HG03039 (cell line): ENCODE measurements around the gene SLC35E4.
A peak's percentile ranks its signal among the peaks of the same experiment; 100 is the strongest.
"Not testable (repeated sequence)": the region's sequence is repeated elsewhere in the genome, so short reads cannot be mapped to it uniquely, and the experiment has no call there.

Experiments used
- ATAC-seq: cut with Tn5 transposase; IDR thresholded peaks from one replicate; pipeline ENCODE4 v1.9.1; 2021; ENCODE audit warnings: mild to moderate bottlenecking, moderate library complexity; ENCODE audit not compliant: unreplicated experiment

Gene SLC35E4

DNA sequence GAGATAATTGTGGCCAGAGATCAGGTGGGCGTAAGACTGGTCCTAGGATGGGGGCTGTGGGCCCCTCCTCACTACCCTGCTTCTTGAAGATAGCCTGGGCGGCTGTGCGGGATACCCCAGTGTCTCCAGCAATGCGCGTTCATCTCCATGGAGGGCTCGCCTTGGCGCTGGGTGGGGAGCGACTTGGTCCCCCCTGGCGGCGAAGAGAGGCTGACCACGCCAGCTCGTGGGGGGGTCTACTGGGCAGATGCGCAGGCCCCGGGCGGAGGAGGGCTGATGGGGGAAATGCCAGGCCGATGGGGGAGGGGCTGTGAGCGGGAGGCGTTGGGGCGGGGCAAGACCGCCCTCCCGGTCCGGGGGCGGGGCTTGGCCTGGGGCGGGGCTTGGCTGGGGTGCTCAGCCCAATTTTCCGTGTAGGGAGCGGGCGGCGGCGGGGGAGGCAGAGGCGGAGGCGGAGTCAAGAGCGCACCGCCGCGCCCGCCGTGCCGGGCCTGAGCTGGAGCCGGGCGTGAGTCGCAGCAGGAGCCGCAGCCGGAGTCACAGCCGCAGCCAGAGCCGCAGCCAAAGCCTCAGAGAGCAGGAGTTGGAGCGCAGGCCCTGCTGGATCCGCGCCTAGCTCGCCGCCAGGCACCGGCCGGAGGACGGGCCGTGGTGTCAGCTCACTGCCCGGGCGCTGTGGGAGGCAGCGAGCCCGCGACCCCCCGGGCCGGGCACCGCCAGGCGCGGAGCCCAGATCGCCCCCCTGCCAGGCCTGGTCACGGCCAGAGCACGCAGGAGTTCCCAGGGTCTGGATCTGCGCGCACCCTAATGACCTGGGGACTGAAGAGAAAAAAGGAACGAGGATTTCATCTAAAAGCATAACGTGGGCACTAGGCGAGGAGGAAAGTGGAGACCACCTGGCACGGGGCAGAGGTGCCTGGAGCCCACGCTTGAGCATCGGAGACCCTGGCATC lies at the start of gene SLC35E4:
Gene SLC35E4 (plus strand): TSS at position 509 of the 953 bp plus-strand sequence. CDS start 670 bp downstream, outside the sequence.
- peak; percentile 73 for ATAC-seq

GRCh38 chr22:30586414-30586813 lies 49.2 kb upstream of the SLC35E4 start:
- ATAC-seq: no peak

DNA sequence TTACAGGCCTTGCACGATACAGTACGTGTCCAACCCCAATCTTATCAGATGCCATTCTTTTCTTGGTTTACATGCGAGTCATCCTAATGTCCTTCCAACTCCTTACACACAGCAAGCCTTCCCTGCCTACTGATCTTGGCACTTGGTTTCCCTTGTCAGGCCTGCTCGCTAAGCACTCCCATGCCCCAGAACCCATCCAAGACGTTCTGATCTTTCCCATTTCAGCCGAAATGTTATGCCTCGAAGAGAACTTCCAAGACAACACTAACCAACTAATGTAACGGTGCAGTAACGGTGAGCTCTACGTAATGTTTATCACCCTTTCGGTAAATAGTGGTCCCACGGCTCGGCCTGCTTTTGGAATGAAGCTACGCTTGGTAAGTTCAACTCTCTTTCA lies 44.4 kb upstream of the SLC35E4 start:
- ATAC-seq: no peak

DNA sequence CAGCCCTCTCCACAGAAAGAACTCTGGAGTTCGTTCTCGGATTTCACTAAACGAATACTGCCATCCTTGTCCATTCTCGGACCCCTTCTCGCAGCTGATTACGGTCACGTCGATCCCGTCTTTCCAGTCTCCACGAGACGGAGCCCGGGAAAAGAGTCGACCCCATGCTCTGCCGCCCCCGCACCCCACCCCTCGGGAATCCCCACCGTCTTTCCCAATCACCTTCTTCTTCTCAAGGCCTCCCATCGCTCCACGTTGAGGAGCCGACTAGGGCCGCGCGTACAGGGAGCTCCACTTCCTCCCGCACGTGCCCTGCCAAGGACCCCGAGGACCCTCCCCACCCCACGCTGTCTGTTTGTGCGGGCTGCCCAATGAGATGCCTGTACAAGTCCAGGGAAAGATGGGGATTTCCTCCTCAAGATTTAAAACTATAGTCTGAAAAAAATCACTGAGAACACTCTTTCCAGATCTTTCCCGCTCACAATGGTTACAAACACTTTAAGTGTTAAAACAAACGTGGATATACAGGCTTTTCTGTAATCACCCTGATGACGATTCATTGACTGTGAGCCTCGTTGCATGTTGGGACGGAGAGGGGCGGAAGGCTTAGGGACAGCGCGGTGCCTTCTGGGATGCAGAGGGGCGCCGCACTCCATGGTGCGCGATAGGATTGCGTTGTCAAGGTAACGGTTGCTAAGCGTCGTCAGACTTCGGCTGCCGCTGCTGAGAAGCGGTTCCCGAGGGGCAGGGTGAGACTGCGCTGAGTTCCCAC lies 43.8 kb upstream of the SLC35E4 start, which contains the start of gene PES1:
Gene PES1 (minus strand): TSS at position 323 of the 772 bp plus-strand sequence. CDS start 77 bp downstream, at position 246.
- peak; percentile 89 for ATAC-seq

GRCh38 chr22:30592360-30592713 lies 43.2 kb upstream of the SLC35E4 start:
- not testable (repeated sequence) for ATAC-seq

- no peak for ATAC-seq
These were observed 39.4 kb upstream of the SLC35E4 start for GRCh38 chr22:30596199-30596598.

DNA sequence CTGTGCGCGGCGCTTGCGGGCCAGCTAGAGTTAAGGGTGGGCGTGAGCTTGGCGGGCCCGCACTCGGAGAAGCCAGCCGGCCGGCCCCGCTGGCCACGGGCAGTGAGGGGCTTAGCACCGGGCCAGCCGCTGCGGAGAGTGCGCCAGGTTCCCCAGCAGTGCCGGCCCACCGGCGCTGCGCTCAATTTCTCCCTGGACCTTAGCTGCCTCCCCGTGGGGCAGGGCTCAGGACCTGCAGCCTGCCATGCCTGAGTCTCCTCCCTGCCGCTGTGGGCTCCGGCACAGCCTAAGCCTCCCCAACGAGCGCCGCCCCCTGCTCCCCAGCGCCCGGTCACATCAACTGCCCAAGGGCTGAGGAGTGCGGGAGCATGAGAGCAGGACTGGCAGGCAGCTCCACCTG lies 38.7 kb upstream of the SLC35E4 start:
- ATAC-seq: no peak

- ATAC-seq: no peak
These were observed 36.6 kb upstream of the SLC35E4 start for GRCh38 chr22:30598986-30599385.

- ATAC-seq: no peak
These were observed 34.7 kb upstream of the SLC35E4 start for GRCh38 chr22:30600921-30601320.

DNA sequence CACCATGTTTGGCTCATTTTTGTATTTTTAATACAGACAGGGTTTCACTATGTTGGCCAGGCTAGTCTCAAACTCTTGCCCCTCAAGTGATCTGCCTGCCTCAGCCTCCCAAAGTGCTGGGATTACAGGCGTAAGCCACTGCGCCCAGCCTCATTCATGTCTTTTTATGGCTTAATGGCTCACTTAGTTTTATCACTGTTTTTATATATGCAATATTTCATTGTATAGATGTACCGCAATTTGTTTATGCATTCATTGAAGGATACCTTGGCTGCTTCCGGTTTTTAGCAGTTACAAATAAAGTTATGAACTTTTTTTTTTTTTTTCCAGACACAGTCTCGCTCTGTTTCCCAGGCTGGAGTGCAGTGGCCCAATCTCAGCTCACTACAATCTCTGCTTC lies 34.1 kb upstream of the SLC35E4 start:
- no peak for ATAC-seq

GRCh38 chr22:30602049-30602448 lies 33.5 kb upstream of the SLC35E4 start:
- ATAC-seq: no peak

GRCh38 chr22:30603801-30604200 lies 31.8 kb upstream of the SLC35E4 start:
- ATAC-seq: no peak

DNA sequence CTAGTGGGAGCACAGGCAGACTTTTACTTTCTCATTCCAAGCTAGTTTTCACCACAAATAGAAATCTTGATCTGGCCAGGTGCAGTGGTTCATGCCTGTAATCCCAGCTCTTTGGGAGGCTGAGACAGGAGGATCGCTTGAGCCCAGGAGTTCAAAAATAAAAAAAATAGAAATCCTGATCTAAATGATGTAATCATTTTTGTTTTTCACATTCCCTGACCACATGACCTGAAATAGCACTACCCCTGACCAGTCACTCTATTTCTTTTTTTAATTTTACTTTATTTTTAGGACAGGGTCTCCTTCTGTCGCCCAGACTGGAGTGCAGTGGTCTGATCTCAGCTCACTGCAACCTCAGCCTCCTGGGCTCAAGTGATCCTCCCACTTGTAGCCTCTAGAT lies 30.9 kb upstream of the SLC35E4 start:
- ATAC-seq: no peak

DNA sequence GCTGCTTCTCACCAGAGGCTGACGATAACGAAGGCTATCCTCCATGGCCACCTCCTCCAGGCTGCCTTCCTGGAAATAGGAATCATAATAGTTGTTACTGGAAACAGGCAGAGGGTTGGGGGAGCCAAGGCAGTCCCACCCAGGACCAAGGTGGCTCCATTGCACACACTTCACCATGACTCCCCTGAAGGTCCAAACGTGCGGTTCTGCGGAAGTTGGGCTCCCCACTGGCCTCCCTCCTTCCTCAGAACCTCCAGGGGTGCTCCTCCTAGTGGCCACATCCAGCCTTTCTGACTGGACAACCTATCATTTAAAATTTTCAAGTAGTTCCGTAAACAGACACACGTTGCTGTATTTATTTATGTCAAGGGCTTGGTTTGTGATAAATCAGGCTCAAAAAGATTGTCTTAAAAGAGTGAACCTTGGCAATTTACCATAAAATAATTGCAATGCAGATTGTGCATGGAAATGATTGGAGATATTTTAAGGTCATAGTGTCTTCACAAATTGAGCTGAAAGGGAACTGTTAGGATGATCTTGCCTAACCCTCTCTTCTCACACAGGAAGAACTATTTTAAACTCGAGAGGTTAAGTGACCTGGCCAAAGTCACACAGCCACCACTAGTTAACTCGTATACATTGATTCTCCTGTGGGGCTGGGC lies 30.0 kb upstream of the SLC35E4 start:
- no peak for ATAC-seq

DNA sequence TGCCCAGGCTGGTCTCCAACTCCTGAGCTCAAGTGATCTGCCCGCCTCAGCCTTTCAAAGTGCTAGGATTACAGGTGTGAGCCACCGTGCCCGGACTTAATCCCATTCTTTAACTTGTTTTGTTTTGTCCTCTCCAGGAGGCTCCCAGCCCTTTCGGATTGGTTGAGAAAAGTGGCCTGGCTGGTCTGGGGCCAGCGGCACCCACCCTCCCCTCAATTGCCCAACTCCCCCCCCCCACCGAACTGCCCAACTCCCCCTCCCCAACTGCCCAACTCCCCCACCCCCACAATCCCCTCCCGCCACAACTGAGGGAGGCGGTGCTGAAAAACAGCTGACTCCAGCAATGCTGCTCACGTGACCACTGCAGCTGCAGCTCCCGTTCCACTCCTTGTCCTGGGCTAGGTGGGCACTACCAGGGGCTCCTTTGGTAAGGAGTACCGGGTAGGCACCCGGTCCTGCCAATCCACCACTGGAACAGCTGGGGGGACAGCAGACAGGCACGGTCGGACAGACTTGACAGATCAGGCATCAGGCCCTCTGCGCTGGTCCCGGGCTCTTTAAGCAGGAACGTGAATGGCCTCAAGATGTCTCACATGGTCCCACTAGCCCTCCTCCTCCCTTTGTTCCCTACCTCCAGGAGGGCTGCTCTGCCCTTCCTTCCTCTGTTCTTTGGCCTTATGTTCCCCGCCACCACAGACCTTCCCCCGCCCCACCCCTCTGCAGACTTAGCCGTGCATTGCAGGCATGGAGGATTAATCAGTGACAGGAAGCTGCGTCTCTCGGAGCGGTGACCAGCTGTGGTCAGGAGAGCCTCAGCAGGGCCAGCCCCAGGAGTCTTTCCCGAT lies 28.9 kb upstream of the SLC35E4 start, which contains the start of gene TCN2:
Gene TCN2 (plus strand): TSS at position 720 of the 845 bp plus-strand sequence. CDS start 158 bp downstream, outside the sequence.
- no peak for ATAC-seq

- no peak for ATAC-seq
These were observed 28.2 kb upstream of the SLC35E4 start for GRCh38 chr22:30607300-30607930.

- ATAC-seq: no peak
These were observed 27.6 kb upstream of the SLC35E4 start for GRCh38 chr22:30607939-30608338.

- ATAC-seq: no peak
These were observed 26.1 kb upstream of the SLC35E4 start for GRCh38 chr22:30609260-30610185.

DNA sequence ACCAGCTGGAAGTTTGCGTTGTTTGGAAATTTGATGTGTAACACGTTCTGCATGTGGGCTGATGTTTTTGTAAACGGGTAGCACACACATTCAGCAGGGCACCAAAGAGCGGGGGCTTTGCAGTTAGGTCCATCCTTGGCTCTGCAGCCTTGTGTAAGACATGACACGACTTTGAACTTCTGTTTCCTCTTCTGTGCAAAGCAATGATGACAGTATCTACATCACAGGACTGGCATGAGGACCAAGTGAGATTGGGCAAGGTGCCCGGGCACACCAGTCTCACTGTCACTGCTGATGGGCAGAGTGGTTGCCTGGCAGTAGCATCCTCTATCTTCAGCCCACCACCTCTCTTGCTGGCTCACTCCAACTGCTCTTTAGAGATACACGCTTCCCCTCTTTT lies 25.3 kb upstream of the SLC35E4 start:
- ATAC-seq: no peak
